ENCODE measurements around the gene ADAMTS19. TPM values are rescaled to one million over a fixed set of nuclear protein-coding genes. Genes with fewer than 3 reads are reported as not detected.

Gene ADAMTS19
- total RNA-seq, 2 experiments from 2014 or later, result not detected

GRCh38 chr5:129664336-129664937 lies 204.3 kb downstream of the ADAMTS19 start:
- ChIA-PET CTCF (no interaction called here), POLR2A (no interaction called here)

- ChIA-PET CTCF (no interaction called here), POLR2A (no interaction called here)
Observed at GRCh38 chr5:129670957-129671500, 210.9 kb downstream of the ADAMTS19 start.

GRCh38 chr5:129672006-129672405 lies 211.9 kb downstream of the ADAMTS19 start:
- ChIA-PET POLR2A (no interaction called here), CTCF (no interaction called here)

- ChIA-PET CTCF (no interaction called here), POLR2A (no interaction called here)
Observed at GRCh38 chr5:129679671-129680070, 219.6 kb downstream of the ADAMTS19 start.

GRCh38 chr5:129687941-129688340 lies 227.8 kb downstream of the ADAMTS19 start:
- POLR2A ChIA-PET, result no interaction called here
- CTCF ChIA-PET, result no interaction called here

GRCh38 chr5:129689045-129689444 lies 228.9 kb downstream of the ADAMTS19 start:
- ChIA-PET CTCF (no interaction called here), POLR2A (no interaction called here)

- ChIA-PET POLR2A (no interaction called here), CTCF (no interaction called here)
Observed at GRCh38 chr5:129691220-129691619, 231.1 kb downstream of the ADAMTS19 start.

- CTCF ChIA-PET, result no interaction called here
- POLR2A ChIA-PET, result no interaction called here
Observed at GRCh38 chr5:129696636-129697035, 236.5 kb downstream of the ADAMTS19 start.

GRCh38 chr5:129698661-129699060 lies 238.6 kb downstream of the ADAMTS19 start:
- CTCF ChIA-PET, result no interaction called here
- POLR2A ChIA-PET, result no interaction called here

GRCh38 chr5:129716235-129716634 lies 256.1 kb downstream of the ADAMTS19 start:
- ChIA-PET CTCF (no interaction called here), POLR2A (no interaction called here)

GRCh38 chr5:129716651-129717050 lies 256.6 kb downstream of the ADAMTS19 start:
- POLR2A ChIA-PET, result no interaction called here
- CTCF ChIA-PET, result no interaction called here

- ChIA-PET POLR2A (no interaction called here), CTCF (no interaction called here)
Observed at GRCh38 chr5:129717751-129718310, 257.7 kb downstream of the ADAMTS19 start.

- ChIA-PET POLR2A (no interaction called here), CTCF (no interaction called here)
Observed at GRCh38 chr5:129718471-129719090, 258.5 kb downstream of the ADAMTS19 start.

GRCh38 chr5:129724222-129724621 lies 264.1 kb downstream of the ADAMTS19 start:
- CTCF ChIA-PET, result no interaction called here

GRCh38 chr5:129724647-129725046 lies 264.5 kb downstream of the ADAMTS19 start:
- ChIA-PET POLR2A (no interaction called here), CTCF (no interaction called here)

More at GRCh38 chr5:129724222-129724621, 264.1 kb downstream of the ADAMTS19 start:
- POLR2A ChIA-PET, result no interaction called here

GRCh38 chr5:129739773-129740172 lies 279.7 kb downstream of the ADAMTS19 start:
- ChIA-PET CTCF (no interaction called here), POLR2A (no interaction called here)

GRCh38 chr5:129743541-129744187 lies 283.6 kb downstream of the ADAMTS19 start:
- CTCF ChIA-PET, result no interaction called here
- POLR2A ChIA-PET, result no interaction called here

- ChIA-PET CTCF (no interaction called here), POLR2A (no interaction called here)
Observed at GRCh38 chr5:129745997-129746396, 285.9 kb downstream of the ADAMTS19 start.

GRCh38 chr5:129746876-129747275 lies 286.8 kb downstream of the ADAMTS19 start:
- ChIA-PET CTCF (no interaction called here), POLR2A (no interaction called here)

GRCh38 chr5:129747572-129748407 lies 287.7 kb downstream of the ADAMTS19 start, which contains the start of gene MINAR2:
TSS of gene MINAR2 (plus strand) at chr5:129748094. CDS start at chr5:129748191, 97 bp downstream.
- POLR2A ChIA-PET, result no interaction called here
- CTCF ChIA-PET, result no interaction called here
